Hepatocyte (in vitro differentiated cells): ENCODE measurements around the gene GARIN6. TPM values are rescaled to one million over a fixed set of nuclear protein-coding genes. Genes with fewer than 3 reads are reported as not detected.

Experiments
- DNase-seq: peaks from one replicate; pipeline ENCODE4 v3.0.0-alpha.2; 2016; ENCODE audit warnings: low spot score
- H2AFZ ChIP-seq: fragments of 200-600 bp; sonication (generic); 2 replicates; pipeline ENCODE4 v1.6.0; 2016; ENCODE audit warnings: antibody characterized with exemption, mild to moderate bottlenecking
- H3K27ac ChIP-seq: fragments of 200-600 bp; sonication (generic); 2 replicates; pipeline ENCODE4 v1.5.1; 2016; ENCODE audit warnings: mild to moderate bottlenecking
- H3K27me3 ChIP-seq: fragments of 200-600 bp; sonication (generic); 2 replicates; pipeline ENCODE4 v1.6.1; 2016
- H3K36me3 ChIP-seq: fragments of 200-600 bp; sonication (generic); replicated peaks from 2 replicates; pipeline ENCODE4 v1.5.1; 2016; ENCODE audit warnings: low read depth; ENCODE audit not compliant: insufficient read depth
- H3K4me1 ChIP-seq: fragments of 200-600 bp; sonication (generic); 2 replicates; pipeline ENCODE4 v1.5.1; 2016; ENCODE audit warnings: mild to moderate bottlenecking, moderate library complexity; ENCODE audit not compliant: insufficient read depth
- H3K4me2 ChIP-seq: fragments of 200-600 bp; sonication (generic); 2 replicates; pipeline ENCODE4 v1.6.0; 2016
- H3K4me3 ChIP-seq: fragments of 200-600 bp; sonication (generic); 2 replicates; pipeline ENCODE4 v1.5.1; 2016; ENCODE audit warnings: mild to moderate bottlenecking
- H3K79me2 ChIP-seq: fragments of 200-600 bp; sonication (generic); 2 replicates; pipeline ENCODE4 v1.6.0; 2017; ENCODE audit warnings: mild to moderate bottlenecking
- H3K9me2 ChIP-seq: fragments of 200-600 bp; sonication (generic); replicated peaks from 2 replicates; pipeline ENCODE4 v1.6.0; 2017; ENCODE audit warnings: mild to moderate bottlenecking; ENCODE audit not compliant: insufficient read depth
- H3K9me3 ChIP-seq: fragments of 200-600 bp; sonication (generic); 2 replicates; pipeline ENCODE4 v1.5.1; 2016; ENCODE audit warnings: low read depth, mild to moderate bottlenecking
- H4K20me1 ChIP-seq: fragments of 200-600 bp; sonication (generic); 2 replicates; pipeline ENCODE4 v1.6.0; 2016; ENCODE audit warnings: mild to moderate bottlenecking; ENCODE audit not compliant: insufficient read depth, poor library complexity, severe bottlenecking
- CTCF ChIP-seq: fragments of 200-600 bp; sonication (generic); IDR thresholded peaks from 2 replicates; pipeline ENCODE4 v1.5.1; 2016; ENCODE audit warnings: antibody characterized with exemption, mild to moderate bottlenecking; ENCODE audit not compliant: poor library complexity
- EZH2 ChIP-seq: fragments of 200-600 bp; sonication (generic); IDR thresholded peaks from 2 replicates; pipeline ENCODE4 v1.6.1; 2016; ENCODE audit warnings: antibody characterized with exemption, mild to moderate bottlenecking, borderline replicate concordance
- EZH2phosphoT487 ChIP-seq: fragments of 200-600 bp; sonication (generic); IDR thresholded peaks from one replicate; pipeline ENCODE4 v1.6.1; 2018; ENCODE audit warnings: antibody characterized with exemption, mild to moderate bottlenecking, low read depth, moderate library complexity; ENCODE audit not compliant: unreplicated experiment, severe bottlenecking
- WGBS: methylation state at CpG from one replicate; pipeline ENCODE4 v1.1.6; 2016; ENCODE audit warnings: low lambda C conversion rate; ENCODE audit errors: missing lambda C conversion rate; 5-methylcytosine and 5-hydroxymethylcytosine counted together
- polyA plus RNA-seq: library from polyadenylated mRNA; unstranded; fragments of >200 nt; fragmentation: Nextera tagmentation; extraction: Ambion mirVana; gene quantifications from 2 replicates; pipeline ENCODE4 v1.2.1, GENCODE V29; 2016
- total RNA-seq: library from RNA; depleted of rRNA; stranded (reverse); fragments of >200 nt; gene quantifications from 2 replicates; pipeline ENCODE4 v1.2.3, GENCODE V29; 2014

Gene GARIN6
- total and polyA plus RNA-seq, 2 experiments from 2014 or later, result not detected

DNA sequence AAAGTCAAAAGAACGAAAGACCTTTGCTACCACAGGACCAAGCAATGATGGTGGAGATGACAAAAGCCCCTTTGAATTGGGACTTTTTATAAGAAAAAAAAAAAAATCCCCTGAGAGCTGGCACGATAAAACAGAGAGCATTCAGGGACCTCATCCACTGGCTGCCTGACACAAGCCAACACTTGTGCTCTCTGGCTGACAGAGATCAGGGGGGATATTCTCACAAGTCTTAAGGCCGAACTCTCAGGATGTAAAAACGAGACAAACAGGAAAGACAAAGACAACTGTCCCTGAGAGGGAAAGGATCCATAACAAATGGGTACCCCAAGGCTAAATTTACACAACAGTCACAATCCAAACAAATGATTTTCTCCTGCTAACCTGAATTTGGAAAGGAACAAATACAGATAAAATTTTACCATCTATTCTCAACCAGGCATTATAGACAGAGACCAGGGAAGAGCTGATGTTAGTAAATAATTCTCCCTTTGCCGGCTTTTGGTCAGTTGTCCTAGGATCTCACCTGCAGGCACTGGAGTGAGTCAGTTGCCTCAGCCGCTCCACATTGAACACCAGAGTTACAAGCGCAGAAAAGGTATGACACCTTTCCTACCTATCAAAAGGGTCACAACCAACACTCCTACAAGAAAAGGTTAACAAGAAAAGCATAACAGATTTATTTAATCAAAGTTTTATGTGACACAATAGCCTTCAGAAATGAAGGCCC lies 37.9 kb upstream of the GARIN6 start:
- Histone ChIP-seq H3K79me2 (no peaks in the 10 kb centered on the region), H3K36me3 (no peaks in the 10 kb centered on the region), H3K4me1 (no peaks in the 10 kb centered on the region), H4K20me1 (no peaks in the 10 kb centered on the region), H2AFZ (no peak overlapping the region), H3K4me2 (no peak overlapping the region), H3K9me2 (no peaks in the 10 kb centered on the region), H3K27me3 (no peaks in the 10 kb centered on the region), H3K9me3 (no peaks in the 10 kb centered on the region), H3K27ac (no peak overlapping the region), H3K4me3 (no peak overlapping the region)
- DNase-seq, result no peak
- TF ChIP-seq EZH2phosphoT487 (no peak), CTCF (no peak), EZH2 (no peak)
- WGBS, result 69% methylated on average over 6 of the region's 7 CpGs

DNA sequence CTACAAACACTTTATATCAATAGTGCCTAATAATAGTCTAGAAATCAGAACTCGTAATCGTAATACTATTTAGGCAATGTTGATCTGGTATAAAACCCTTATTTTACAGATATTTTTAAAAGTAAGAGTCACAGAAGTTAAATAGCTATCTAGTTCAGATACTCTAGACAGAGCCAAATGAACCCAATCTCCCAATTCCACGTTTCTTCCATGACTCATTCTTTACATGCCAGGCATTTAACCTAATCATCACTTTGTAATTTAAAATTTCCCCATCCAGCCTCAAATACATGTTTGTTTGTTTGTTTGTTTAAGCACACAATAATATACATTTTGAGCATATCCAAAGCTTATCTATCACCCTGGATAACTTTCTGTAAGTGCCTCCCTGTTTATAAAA lies 36.4 kb upstream of the GARIN6 start:
- Histone ChIP-seq H3K9me2 (no peaks in the 10 kb centered on the region), H3K4me1 (no peaks in the 10 kb centered on the region), H3K4me2 (no peak overlapping the region), H3K9me3 (no peaks in the 10 kb centered on the region), H3K27me3 (no peaks in the 10 kb centered on the region), H4K20me1 (no peaks in the 10 kb centered on the region), H3K27ac (no peak overlapping the region), H3K4me3 (no peak overlapping the region), H2AFZ (no peak overlapping the region), H3K36me3 (no peaks in the 10 kb centered on the region), H3K79me2 (no peaks in the 10 kb centered on the region)
- no peak for DNase-seq
- 67% methylated on average over 3 of the region's 3 CpGs for WGBS
- TF ChIP-seq EZH2 (no peak), EZH2phosphoT487 (no peak), CTCF (no peak)

- no peaks in the 10 kb centered on the region for H3K27me3 ChIP-seq
- TF ChIP-seq EZH2 (no peak), EZH2phosphoT487 (no peak)
- no peaks in the 10 kb centered on the region for H4K20me1 ChIP-seq
Measured at GRCh38 chr12:99611599-99611998, 36.0 kb upstream of the GARIN6 start.

DNA sequence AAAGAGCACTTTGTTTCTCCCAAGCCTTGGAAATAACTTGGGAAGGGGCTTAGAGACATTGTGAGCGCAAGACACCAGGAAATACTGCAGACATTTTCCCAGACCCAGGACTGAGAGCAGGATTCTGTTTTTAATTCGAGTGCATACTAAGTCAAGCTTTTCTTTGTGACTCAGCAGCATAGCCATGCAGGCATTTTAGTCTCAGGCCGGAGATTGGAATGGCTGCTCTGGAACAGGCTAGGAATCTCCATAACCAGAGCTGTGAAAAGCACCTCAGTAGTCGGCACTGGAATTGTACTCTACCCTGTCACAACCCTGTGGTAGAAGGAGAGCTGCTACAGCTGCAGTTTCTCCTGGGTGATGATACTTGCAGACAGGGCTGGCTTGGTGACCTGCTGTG lies 28.9 kb upstream of the GARIN6 start:
- no peaks in the 10 kb centered on the region for H3K27me3 ChIP-seq
- no peaks in the 10 kb centered on the region for H3K4me1 ChIP-seq
- H3K79me2 ChIP-seq, result no peaks in the 10 kb centered on the region
- no peak overlapping the region for H3K4me2 ChIP-seq
- no peak overlapping the region for H3K4me3 ChIP-seq
- no peak for TF ChIP-seq EZH2phosphoT487
- TF ChIP-seq EZH2, result no peak
- no peak for TF ChIP-seq CTCF
- H3K9me2 ChIP-seq, result no peaks in the 10 kb centered on the region
- no peaks in the 10 kb centered on the region for H3K36me3 ChIP-seq
- H3K9me3 ChIP-seq, result no peaks in the 10 kb centered on the region
- H2AFZ ChIP-seq, result no peak overlapping the region
- H4K20me1 ChIP-seq, result no peaks in the 10 kb centered on the region
- WGBS, result 83% methylated on average over 4 of the region's 4 CpGs
- no peak overlapping the region for H3K27ac ChIP-seq
- DNase-seq, result no peak

More at GRCh38 chr12:99611599-99611998, 36.0 kb upstream of the GARIN6 start:
- H3K9me3 ChIP-seq, result no peaks in the 10 kb centered on the region
- no peaks in the 10 kb centered on the region for H3K9me2 ChIP-seq
- H3K27ac ChIP-seq, result no peak overlapping the region
- H3K4me3 ChIP-seq, result no peak overlapping the region
- no peak overlapping the region for H3K4me2 ChIP-seq
- H3K4me1 ChIP-seq, result no peaks in the 10 kb centered on the region
- H3K36me3 ChIP-seq, result no peaks in the 10 kb centered on the region
- 95% methylated on average over 3 of the region's 3 CpGs for WGBS
- DNase-seq, result no peak
- no peaks in the 10 kb centered on the region for H3K79me2 ChIP-seq
- H2AFZ ChIP-seq, result no peak overlapping the region
